Kidney (tissue), 14 donors: Measurements from ENCODE around the gene CAVIN4. TPM values are rescaled to one million over a fixed set of nuclear protein-coding genes. Genes with fewer than 3 reads are reported as not detected.

Experiments used
- DNase-seq, 5 donors: peaks; one replicate each; pipeline ENCODE4 v3.0.0-alpha.2; 2013 to 2020
- FAIRE-seq: peaks from 2 replicates; lab custom pipeline; 2012; peaks lifted over from hg19 to GRCh38; lab: Jason Lieb, UNC
- H3K27ac ChIP-seq, 2 donors: one replicate each; pipeline ENCODE4 v1.7.0; 2013; ENCODE audit warnings: low read depth in 2 of 2, low read length in 2 of 2, inconsistent platforms in 1 of 2
- H3K27me3 ChIP-seq: one replicate; pipeline ENCODE4 v1.7.1; 2013; ENCODE audit warnings: low read length, inconsistent platforms; ENCODE audit not compliant: control insufficient read depth, insufficient read depth
- H3K36me3 ChIP-seq, 3 donors: one replicate each; pipeline versions ENCODE4 v1.7.0 to v1.7.1; 2013; ENCODE audit warnings: low read length in 3 of 3, control low read depth in 1 of 3, inconsistent platforms in 1 of 3; ENCODE audit not compliant: insufficient read depth in 3 of 3, control insufficient read depth in 2 of 3
- H3K4me1 ChIP-seq, 3 donors: one replicate each; pipeline versions ENCODE4 v1.7.0 to v1.7.1; 2013; ENCODE audit warnings: low read length in 3 of 3, inconsistent platforms in 1 of 3, low read depth in 1 of 3; ENCODE audit not compliant: control insufficient read depth in 2 of 3, insufficient read depth in 2 of 3
- H3K4me3 ChIP-seq, 3 donors: one replicate each; pipeline versions ENCODE4 v1.7.0 to v1.8.1; 2013; ENCODE audit warnings: low read length in 3 of 3, control low read depth in 1 of 3, inconsistent platforms in 1 of 3
- H3K9ac ChIP-seq, 3 donors: one replicate each; pipeline versions ENCODE4 v1.7.0 to v1.7.1; 2013; ENCODE audit warnings: low read length in 3 of 3, control low read depth in 1 of 3, inconsistent platforms in 1 of 3
- H3K9me3 ChIP-seq, 3 donors: one replicate each; pipeline versions ENCODE4 v1.7.0 to v1.7.1; 2013; ENCODE audit warnings: low read length in 3 of 3, control low read depth in 1 of 3, inconsistent platforms in 1 of 3; ENCODE audit not compliant: control insufficient read depth in 2 of 3, insufficient read depth in 1 of 3
- CTCF ChIP-seq: IDR thresholded peaks from 3 replicates; pipeline ENCODE4 v1.5.1; 2012; ENCODE audit warnings: mild to moderate bottlenecking, moderate library complexity, borderline replicate concordance; ENCODE audit not compliant: insufficient read depth; ENCODE audit errors: extremely low read depth
- intact Hi-C: fragments of 100-400 bp; cut with DNase I; formaldehyde crosslinking; loops from one replicate; pipeline ENCODE4 v1.11.1; 2022
- polyA plus RNA-seq: library from polyadenylated mRNA; stranded (reverse); fragments of 350-450 nt; fragmentation: Illumina TruSeq; extraction: RNeasy Lipid Tissue Mini Kit (QIAGEN cat#74804); gene quantifications from one replicate; pipeline ENCODE4 v1.2.3, GENCODE V29; 2014; ENCODE audit warnings: low read depth, low replicate concordance; ENCODE audit not compliant: insufficient read depth
- total RNA-seq: library from RNA; stranded (reverse); fragmentation: NEBNext Ultra II Directional; extraction: Animal tissue kit (Norgen Biotek cat#: 25700); gene quantifications from one replicate; pipeline ENCODE4 v1.2.1, GENCODE V29; 2021
- donor health status: control.
- donor health status: control.
- donor health status: control.
- donor health status: control.
- donor health status: control.
- donor health status: DM: yes; HTN: yes; CAD: no.
- donor health status: Normal renal cell carcinoma (clear cell type).

The CAVIN4 gene
- total and polyA plus RNA-seq, 2 donors from 2014 or later = 0.13 to 0.24 TPM

- no peaks in the 10 kb centered on the region for H3K4me1 ChIP-seq
- H3K36me3 ChIP-seq = no peaks in the 10 kb centered on the region
- no peak for DNase-seq
- intact Hi-C loops = no loop called here
- H3K27ac ChIP-seq = no peak overlapping the region
- no peak for TF ChIP-seq CTCF
- H3K9ac ChIP-seq = no peak overlapping the region
- no peak overlapping the region for H3K4me3 ChIP-seq
- no peaks in the 10 kb centered on the region for H3K27me3 ChIP-seq
- no peaks in the 10 kb centered on the region for H3K9me3 ChIP-seq
- no peak for FAIRE-seq
These were observed 46.1 kb downstream of the CAVIN4 start for GRCh38 chr9:100623969-100624368.

GRCh38 chr9:100626949-100627348, 49.1 kb downstream of the CAVIN4 start:
- Histone ChIP-seq H3K9ac (no peak overlapping the region), H3K27ac (no peak overlapping the region), H3K4me1 (no peaks in the 10 kb centered on the region), H3K9me3 (no peaks in the 10 kb centered on the region), H3K4me3 (no peak overlapping the region), H3K27me3 (no peaks in the 10 kb centered on the region), H3K36me3 (no peaks in the 10 kb centered on the region)
- no peak for TF ChIP-seq CTCF
- FAIRE-seq (no peak), DNase-seq (no peak)
- intact Hi-C loops = no loop called here

GRCh38 chr9:100637787-100638186, 59.9 kb downstream of the CAVIN4 start:
- intact Hi-C loops = no loop called here
- H3K27ac ChIP-seq = no peak overlapping the region
- H3K9me3 ChIP-seq = no peaks in the 10 kb centered on the region
- FAIRE-seq (no peak), DNase-seq (peak in 4 of 5 donors; percentile 0 to 48 (median 11))
- H3K4me3 ChIP-seq = no peak overlapping the region
- H3K27me3 ChIP-seq = no peaks in the 10 kb centered on the region
- H3K9ac ChIP-seq = no peak overlapping the region
- no peaks in the 10 kb centered on the region for H3K36me3 ChIP-seq
- no peaks in the 10 kb centered on the region for H3K4me1 ChIP-seq
- TF ChIP-seq CTCF = no peak

Other genes starting within 250 kb of the CAVIN4 start
- gene TEX10, start 225.1 kb upstream of the CAVIN4 start, total RNA-seq = 12.1 TPM
- 6.8 TPM for gene TEX10, start 225.1 kb upstream of the CAVIN4 start, polyA plus RNA-seq
- 14.3 TPM for gene MSANTD3, start 150.9 kb upstream of the CAVIN4 start, total RNA-seq
- gene MSANTD3, start 150.9 kb upstream of the CAVIN4 start, polyA plus RNA-seq = 16.7 TPM
- 0.66 TPM for gene TMEFF1, start 104.9 kb upstream of the CAVIN4 start, total RNA-seq
- gene TMEFF1, start 104.9 kb upstream of the CAVIN4 start, polyA plus RNA-seq = not detected